Mesothelial cell of epicardium (in vitro differentiated cells): ENCODE results near the gene DNAJB8. TPM values are rescaled to one million over a fixed set of nuclear protein-coding genes. Genes with fewer than 3 reads are reported as not detected.

Source experiments
- DNase-seq, 2 experiments: peaks; one replicate each; pipeline ENCODE4 v3.0.0; 2021; ENCODE audit warnings: low spot score in 2 of 2; ENCODE audit not compliant: unreplicated experiment in 2 of 2
- H3K27ac Mint-ChIP-seq: 2 replicates; pipeline ENCODE4 v1.8.0; 2021; ENCODE audit warnings: mixed read lengths
- H3K27me3 Mint-ChIP-seq: 2 replicates; pipeline ENCODE4 v1.8.0; 2021; ENCODE audit warnings: low read depth, mixed read lengths
- H3K36me3 Mint-ChIP-seq: 2 replicates; pipeline ENCODE4 v1.8.0; 2021; ENCODE audit warnings: mixed read lengths
- H3K4me1 Mint-ChIP-seq: 2 replicates; pipeline ENCODE4 v1.8.0; 2021; ENCODE audit warnings: mixed read lengths
- H3K4me3 Mint-ChIP-seq: 2 replicates; pipeline ENCODE4 v1.8.0; 2021; ENCODE audit warnings: mild to moderate bottlenecking, moderate library complexity, mixed read lengths
- H3K9me3 Mint-ChIP-seq: 2 replicates; pipeline ENCODE4 v1.8.0; 2021; ENCODE audit warnings: mixed read lengths
- CTCF ChIP-seq: fragments of 200-600 bp; sonication (generic); IDR thresholded peaks from one replicate; pipeline ENCODE4 v1.5.0; 2021; ENCODE audit warnings: antibody characterized with exemption; ENCODE audit not compliant: unreplicated experiment
- total RNA-seq: library from RNA; stranded (reverse); gene quantifications from 3 replicates; pipeline ENCODE4 v1.2.1, GENCODE V29; 2021

Gene DNAJB8
- total RNA-seq, 1 donor from 2014 or later: not detected

GRCh38 chr3:128490650-128490914 is 23.9 kb upstream of the DNAJB8 start:
- Mint-ChIP-seq H3K9me3 (no peaks in the 10 kb centered on the region), H3K36me3 (no peaks in the 10 kb centered on the region), H3K4me1 (peaks cover 46% of the 10 kb centered on the region), H3K27me3 (peaks cover 27% of the 10 kb centered on the region), H3K4me3 (peak overlapping the region; percentile 94), H3K27ac (peak overlapping the region; percentile 97)
- no peak for TF ChIP-seq CTCF
- no peak for DNase-seq

GRCh38 chr3:128489927-128490649 is 23.4 kb upstream of the DNAJB8 start:
- TF ChIP-seq CTCF: no peak
- Mint-ChIP-seq H3K27me3 (peaks cover 26% of the 10 kb centered on the region), H3K27ac (peak overlapping the region; percentile 97), H3K4me1 (peaks cover 46% of the 10 kb centered on the region), H3K9me3 (no peaks in the 10 kb centered on the region), H3K36me3 (peaks cover 4% of the 10 kb centered on the region), H3K4me3 (peak overlapping the region; percentile 94)
- peak in 1 of 2 experiments; percentile 70 for DNase-seq

GRCh38 chr3:128489674-128489926 is 22.9 kb upstream of the DNAJB8 start:
- peaks cover 48% of the 10 kb centered on the region for H3K4me1 Mint-ChIP-seq
- peak overlapping the region; percentile 97 for H3K27ac Mint-ChIP-seq
- peaks cover 6% of the 10 kb centered on the region for H3K36me3 Mint-ChIP-seq
- no peaks in the 10 kb centered on the region for H3K9me3 Mint-ChIP-seq
- peaks cover 23% of the 10 kb centered on the region for H3K27me3 Mint-ChIP-seq
- no peak for DNase-seq
- TF ChIP-seq CTCF: no peak
- H3K4me3 Mint-ChIP-seq: peak overlapping the region; percentile 94

DNA sequence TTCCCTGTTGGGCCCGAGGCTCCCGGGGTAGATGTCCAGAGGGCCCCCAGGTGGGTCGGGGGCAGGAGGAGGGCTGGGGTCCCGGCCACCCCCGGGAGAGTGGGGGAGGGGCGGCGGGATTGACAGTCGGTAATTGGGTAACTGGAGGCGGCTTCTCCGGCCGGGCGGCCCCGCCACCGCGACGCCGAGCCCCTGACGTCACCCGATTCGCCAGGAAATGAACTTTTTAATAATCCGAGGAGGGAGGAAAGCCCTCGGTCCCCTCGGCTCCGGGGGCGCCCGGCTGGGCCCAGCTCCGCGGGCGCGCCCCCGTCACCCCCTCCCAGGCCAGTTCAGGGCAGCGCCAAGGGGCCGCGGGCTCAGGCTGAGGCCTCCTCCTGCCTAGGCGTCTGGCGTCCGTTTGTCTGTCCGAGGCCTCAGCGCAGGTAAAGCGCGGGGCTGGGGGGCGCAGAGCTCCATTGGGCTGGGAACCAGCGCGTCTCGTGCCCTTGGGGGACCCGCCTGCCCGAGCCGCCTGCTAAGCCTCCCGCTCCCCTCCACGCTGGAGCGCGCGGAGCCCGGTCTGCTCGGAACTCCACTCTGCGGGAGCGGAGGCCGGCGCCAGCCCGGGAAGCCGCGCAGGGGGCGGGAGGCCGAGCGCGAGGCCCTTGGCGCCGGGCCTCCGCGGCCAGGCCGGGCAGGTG is 22.4 kb upstream of the DNAJB8 start:
- H3K9me3 Mint-ChIP-seq: no peaks in the 10 kb centered on the region
- H3K36me3 Mint-ChIP-seq: peaks cover 6% of the 10 kb centered on the region
- H3K4me1 Mint-ChIP-seq: peaks cover 49% of the 10 kb centered on the region
- H3K27ac Mint-ChIP-seq: peak overlapping the region; percentile 97
- TF ChIP-seq CTCF: no peak
- peak overlapping the region; percentile 94 for H3K4me3 Mint-ChIP-seq
- peaks cover 18% of the 10 kb centered on the region for H3K27me3 Mint-ChIP-seq
- DNase-seq: peak in 1 of 2 experiments; percentile 82

DNA sequence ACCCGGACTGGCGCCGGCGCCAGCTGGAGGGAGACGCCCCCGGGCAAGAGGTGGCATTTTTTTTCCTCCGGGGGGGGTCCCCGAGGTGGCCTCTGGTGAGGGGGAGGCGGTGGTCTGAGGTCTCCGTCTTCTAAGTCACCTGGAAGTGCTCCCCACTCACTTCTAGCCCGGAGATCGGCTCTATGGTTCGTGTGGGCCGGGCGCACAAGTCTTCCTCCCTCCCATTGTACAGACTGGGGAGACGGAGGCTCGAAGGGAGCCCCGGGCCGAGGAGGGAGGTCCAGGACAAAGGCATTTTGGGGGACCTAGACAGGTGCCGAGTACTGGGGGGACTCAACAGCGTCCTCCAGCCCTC is 21.9 kb upstream of the DNAJB8 start:
- H3K4me3 Mint-ChIP-seq: peak overlapping the region; percentile 94
- TF ChIP-seq CTCF: no peak
- peaks cover 52% of the 10 kb centered on the region for H3K4me1 Mint-ChIP-seq

More for the DNA sequence above, 21.9 kb upstream of the DNAJB8 start:
- DNase-seq: peak in 1 of 2 experiments; percentile 54
- Mint-ChIP-seq H3K27me3 (peaks cover 16% of the 10 kb centered on the region), H3K27ac (peak overlapping the region; percentile 93), H3K9me3 (no peaks in the 10 kb centered on the region), H3K36me3 (peaks cover 6% of the 10 kb centered on the region)
